Glutamatergic neuron (in vitro differentiated cells): ENCODE measurements around the gene SLC6A1. TPM values are rescaled to one million over a fixed set of nuclear protein-coding genes. Genes with fewer than 3 reads are reported as not detected.
A peak's percentile ranks its signal among the peaks of the same experiment; 100 is the strongest.

Experiments used
- DNase-seq: peaks from one replicate; pipeline ENCODE4 v3.0.0; 2022
- H3K27ac Mint-ChIP-seq: one replicate; pipeline ENCODE4 v1.8.0; 2020; ENCODE audit warnings: mild to moderate bottlenecking, mixed read lengths, inconsistent platforms; ENCODE audit not compliant: unreplicated experiment
- H3K27me3 Mint-ChIP-seq: one replicate; pipeline ENCODE4 v1.8.0; 2020; ENCODE audit warnings: mild to moderate bottlenecking, moderate library complexity, mixed read lengths, inconsistent platforms; ENCODE audit not compliant: unreplicated experiment
- H3K36me3 Mint-ChIP-seq: one replicate; pipeline ENCODE4 v1.8.0; 2020; ENCODE audit warnings: mild to moderate bottlenecking, mixed read lengths, inconsistent platforms; ENCODE audit not compliant: unreplicated experiment
- H3K4me1 Mint-ChIP-seq: one replicate; pipeline ENCODE4 v1.8.0; 2020; ENCODE audit warnings: mild to moderate bottlenecking, low read depth, mixed read lengths, inconsistent platforms; ENCODE audit not compliant: unreplicated experiment
- H3K4me3 Mint-ChIP-seq: one replicate; pipeline ENCODE4 v1.8.0; 2020; ENCODE audit warnings: mild to moderate bottlenecking, mixed read lengths, inconsistent platforms; ENCODE audit not compliant: unreplicated experiment
- H3K9me3 Mint-ChIP-seq: one replicate; pipeline ENCODE4 v1.8.0; 2020; ENCODE audit warnings: mild to moderate bottlenecking, moderate library complexity, mixed read lengths, inconsistent platforms; ENCODE audit not compliant: unreplicated experiment
- total RNA-seq: library from RNA; stranded (reverse); fragmentation: NEBNext Ultra II Directional; extraction: Animal tissue kit (Norgen Biotek cat#: 25700); gene quantifications from one replicate; pipeline ENCODE4 v1.2.1, GENCODE V29; 2021; ENCODE audit not compliant: unreplicated experiment
- TF ChIP-seq, protein P1 (sequence below): fragments of 200-600 bp; sonication (generic); IDR thresholded peaks from one replicate; pipeline ENCODE4 v1.5.0; 2021; ENCODE audit not compliant: partially characterized antibody, unreplicated experiment

Gene SLC6A1
- total RNA-seq, 1 donor from 2014 or later = 0.15 TPM

DNA sequence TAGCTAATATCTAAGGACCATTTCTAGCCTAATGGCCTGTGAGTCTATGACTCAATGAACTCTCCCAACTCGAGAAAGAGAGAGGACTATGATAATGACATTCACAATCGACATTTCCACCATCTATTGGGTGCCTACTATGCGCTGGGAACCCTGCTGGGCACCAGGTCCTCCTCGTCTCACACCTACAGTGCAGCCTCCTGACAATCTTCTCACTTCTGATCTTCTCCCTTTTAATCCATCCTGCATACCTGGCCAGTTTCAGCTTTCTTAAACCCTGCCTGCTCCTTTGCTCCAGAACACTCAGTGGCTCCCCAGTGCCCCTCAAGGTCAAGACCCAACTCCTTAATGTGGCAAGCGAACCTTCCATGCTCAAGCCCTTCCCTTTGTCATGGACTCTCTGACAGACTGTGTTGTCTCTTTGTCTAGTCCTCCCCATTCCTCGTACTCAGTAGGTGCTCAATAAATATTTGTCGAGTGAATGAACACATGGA, 3.5 kb upstream of the SLC6A1 start:
- DNase-seq = no peak
- H3K27me3 Mint-ChIP-seq = peaks cover 16% of the 10 kb centered on the region
- peaks cover 6% of the 10 kb centered on the region for H3K4me1 Mint-ChIP-seq
- H3K9me3 Mint-ChIP-seq = peaks cover 3% of the 10 kb centered on the region
- H3K4me3 Mint-ChIP-seq = no peak overlapping the region
- TF ChIP-seq, protein P1, sequence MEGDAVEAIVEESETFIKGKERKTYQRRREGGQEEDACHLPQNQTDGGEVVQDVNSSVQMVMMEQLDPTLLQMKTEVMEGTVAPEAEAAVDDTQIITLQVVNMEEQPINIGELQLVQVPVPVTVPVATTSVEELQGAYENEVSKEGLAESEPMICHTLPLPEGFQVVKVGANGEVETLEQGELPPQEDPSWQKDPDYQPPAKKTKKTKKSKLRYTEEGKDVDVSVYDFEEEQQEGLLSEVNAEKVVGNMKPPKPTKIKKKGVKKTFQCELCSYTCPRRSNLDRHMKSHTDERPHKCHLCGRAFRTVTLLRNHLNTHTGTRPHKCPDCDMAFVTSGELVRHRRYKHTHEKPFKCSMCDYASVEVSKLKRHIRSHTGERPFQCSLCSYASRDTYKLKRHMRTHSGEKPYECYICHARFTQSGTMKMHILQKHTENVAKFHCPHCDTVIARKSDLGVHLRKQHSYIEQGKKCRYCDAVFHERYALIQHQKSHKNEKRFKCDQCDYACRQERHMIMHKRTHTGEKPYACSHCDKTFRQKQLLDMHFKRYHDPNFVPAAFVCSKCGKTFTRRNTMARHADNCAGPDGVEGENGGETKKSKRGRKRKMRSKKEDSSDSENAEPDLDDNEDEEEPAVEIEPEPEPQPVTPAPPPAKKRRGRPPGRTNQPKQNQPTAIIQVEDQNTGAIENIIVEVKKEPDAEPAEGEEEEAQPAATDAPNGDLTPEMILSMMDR = no peak
- H3K36me3 Mint-ChIP-seq = peaks cover 4% of the 10 kb centered on the region
- no peak overlapping the region for H3K27ac Mint-ChIP-seq

DNA sequence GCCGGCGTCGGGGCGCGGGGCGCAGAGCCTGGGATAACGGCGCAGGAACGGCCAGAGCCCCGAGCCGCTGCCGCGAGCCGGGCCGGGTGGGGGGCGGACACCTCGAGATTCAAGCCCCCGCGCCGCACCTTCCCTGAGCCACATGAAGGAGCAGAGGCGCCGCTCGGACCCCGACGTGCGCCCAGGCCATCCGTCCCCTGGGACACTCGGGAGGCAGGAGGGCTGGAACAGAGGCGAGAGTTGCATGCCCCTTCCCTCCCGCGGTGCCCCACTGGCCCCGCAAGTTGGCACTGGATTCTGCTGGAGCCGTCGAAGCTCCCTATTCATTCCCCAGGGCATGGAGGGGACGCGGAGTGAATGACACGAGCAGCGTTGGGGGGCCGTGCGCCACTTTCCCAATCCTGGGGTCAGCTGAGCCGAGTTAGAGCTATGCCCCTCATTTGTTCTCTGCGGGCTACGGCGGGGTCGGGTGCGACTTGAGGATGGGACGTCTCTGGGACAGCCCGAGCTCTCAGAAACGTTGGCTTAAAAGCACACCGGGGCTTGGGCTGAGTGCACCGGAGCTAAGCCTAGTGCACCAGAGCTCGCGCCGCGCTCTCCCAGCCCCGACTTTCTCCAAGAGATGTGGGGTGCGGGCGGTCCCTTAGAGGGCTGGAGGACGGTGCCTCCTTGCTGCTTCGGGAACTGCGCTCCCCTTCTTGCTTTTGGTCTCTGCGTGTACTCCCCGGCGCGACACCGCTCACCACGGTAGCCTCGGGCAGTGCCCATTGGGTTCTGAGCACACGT, 588 bp downstream of the SLC6A1 start:
- peaks cover 4% of the 10 kb centered on the region for H3K36me3 Mint-ChIP-seq
- peak overlapping the region; percentile 68 for H3K4me3 Mint-ChIP-seq
- no peak for DNase-seq
- H3K9me3 Mint-ChIP-seq = peaks cover 3% of the 10 kb centered on the region
- H3K27ac Mint-ChIP-seq = no peak overlapping the region
- H3K4me1 Mint-ChIP-seq = peaks cover 5% of the 10 kb centered on the region
- TF ChIP-seq, protein P1 = no peak
- peaks cover 22% of the 10 kb centered on the region for H3K27me3 Mint-ChIP-seq

DNA sequence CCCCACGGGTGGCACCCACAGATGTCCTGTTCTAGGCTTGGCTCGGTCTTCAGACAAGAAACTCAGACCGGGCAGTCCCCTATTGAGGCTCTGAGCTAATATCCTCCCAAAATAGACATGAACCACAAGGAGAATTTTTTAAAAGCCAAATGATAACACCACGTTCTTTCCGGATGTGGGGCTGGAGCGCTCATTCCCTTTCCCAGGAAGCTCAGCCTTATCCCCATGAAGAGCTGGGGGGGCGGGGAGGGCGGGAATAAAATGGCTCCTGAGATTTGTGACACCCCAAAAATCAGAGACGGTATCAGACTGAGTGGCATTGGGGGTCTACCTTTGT, 1.1 kb downstream of the SLC6A1 start:
- Mint-ChIP-seq H3K9me3 (peaks cover 3% of the 10 kb centered on the region), H3K27ac (no peak overlapping the region), H3K4me1 (peaks cover 2% of the 10 kb centered on the region), H3K36me3 (peaks cover 4% of the 10 kb centered on the region), H3K27me3 (peaks cover 17% of the 10 kb centered on the region), H3K4me3 (peak overlapping the region; percentile 68)
- DNase-seq = no peak
- TF ChIP-seq, protein P1 = no peak

DNA sequence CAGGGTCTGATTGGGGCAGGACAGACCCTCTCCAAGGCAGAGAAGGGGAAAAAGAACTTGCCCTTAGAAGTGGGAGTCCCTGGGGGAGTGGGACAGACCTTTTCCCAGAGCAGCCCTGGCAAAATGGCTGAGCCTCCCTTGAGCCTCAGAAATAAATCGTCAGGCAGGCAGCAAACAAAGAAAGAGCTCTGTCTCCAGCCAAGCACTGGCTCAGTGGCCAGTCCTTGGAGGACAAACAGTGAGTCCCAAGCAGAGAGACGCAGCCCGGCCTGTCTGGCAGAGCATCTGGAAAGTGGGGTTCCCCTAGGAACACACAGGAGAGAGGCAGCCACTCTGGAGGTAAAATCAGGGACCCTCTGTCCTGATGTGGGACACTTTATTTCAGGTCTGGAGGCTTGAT, 1.8 kb downstream of the SLC6A1 start:
- TF ChIP-seq, protein P1 = no peak
- no peak for DNase-seq

DNA sequence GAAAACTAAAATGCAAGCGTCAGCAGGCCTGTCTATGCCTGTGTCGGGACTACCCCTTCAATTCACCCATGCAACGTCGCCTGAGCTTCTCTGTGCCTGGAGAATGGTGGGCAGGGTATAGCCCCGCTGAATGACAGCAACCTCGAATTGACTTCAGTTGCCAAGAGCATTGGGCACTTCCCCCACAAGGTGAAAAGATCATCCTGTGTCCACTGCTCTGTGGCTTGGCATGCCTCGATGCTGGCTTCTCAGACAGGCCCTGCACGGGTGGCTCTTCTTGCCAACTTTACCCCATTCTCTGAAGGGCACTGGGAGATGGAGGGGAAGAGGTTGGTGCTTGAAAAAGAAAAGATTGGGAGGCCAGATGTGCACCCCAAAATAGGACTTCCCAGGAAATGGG, 3.3 kb downstream of the SLC6A1 start:
- Mint-ChIP-seq H3K27me3 (peaks cover 16% of the 10 kb centered on the region), H3K4me1 (peaks cover 2% of the 10 kb centered on the region), H3K36me3 (peaks cover 4% of the 10 kb centered on the region), H3K9me3 (peaks cover 3% of the 10 kb centered on the region), H3K27ac (no peak overlapping the region), H3K4me3 (no peak overlapping the region)
- no peak for DNase-seq
- TF ChIP-seq, protein P1 = no peak

More for the DNA sequence above, 1.8 kb downstream of the SLC6A1 start:
- peaks cover 2% of the 10 kb centered on the region for H3K4me1 Mint-ChIP-seq
- H3K27me3 Mint-ChIP-seq = peaks cover 17% of the 10 kb centered on the region
- no peak overlapping the region for H3K4me3 Mint-ChIP-seq
- peaks cover 4% of the 10 kb centered on the region for H3K36me3 Mint-ChIP-seq
- H3K9me3 Mint-ChIP-seq = peaks cover 3% of the 10 kb centered on the region
- H3K27ac Mint-ChIP-seq = no peak overlapping the region
